Fibroblast of the conjunctiva (primary cell): ENCODE results near the gene TRIM66.
A peak's percentile ranks its signal among the peaks of the same experiment; 100 is the strongest.
"Not testable (repeated sequence)": the region's sequence is repeated elsewhere in the genome, so short reads cannot be mapped to it uniquely, and the experiment has no call there.

Source experiments
- DNase-seq: peaks from one replicate; pipeline ENCODE4 v3.0.0-alpha.2; 2010; ENCODE audit warnings: low read depth

The TRIM66 gene

GRCh38 chr11:8690374-8691342 lies 8.2 kb upstream of the TRIM66 start:
- no peak for DNase-seq

GRCh38 chr11:8689726-8690255 lies 7.3 kb upstream of the TRIM66 start:
- no peak for DNase-seq

- DNase-seq: peak; percentile 95
Measured at GRCh38 chr11:8688414-8689362, 6.2 kb upstream of the TRIM66 start.

GRCh38 chr11:8686325-8686724 lies 3.9 kb upstream of the TRIM66 start:
- DNase-seq: no peak

GRCh38 chr11:8685820-8686219 lies 3.4 kb upstream of the TRIM66 start:
- no peak for DNase-seq

GRCh38 chr11:8685306-8685705 lies 2.8 kb upstream of the TRIM66 start:
- DNase-seq: no peak

- no peak for DNase-seq
Measured at GRCh38 chr11:8684600-8685290, 2.3 kb upstream of the TRIM66 start.

GRCh38 chr11:8683115-8683807 lies 796 bp upstream of the TRIM66 start:
- DNase-seq: no peak

- DNase-seq: no peak
Measured at GRCh38 chr11:8681837-8682302, 595 bp downstream of the TRIM66 start.

- DNase-seq: no peak
Measured at GRCh38 chr11:8679006-8679405, 3.5 kb downstream of the TRIM66 start.

- DNase-seq: no peak
Measured at GRCh38 chr11:8676458-8676857, 6.0 kb downstream of the TRIM66 start.

GRCh38 chr11:8674859-8675258 lies 7.6 kb downstream of the TRIM66 start:
- DNase-seq: no peak

GRCh38 chr11:8672346-8672745 lies 10.1 kb downstream of the TRIM66 start:
- no peak for DNase-seq

- peak; percentile 79 for DNase-seq
Measured at GRCh38 chr11:8671651-8672062, 10.8 kb downstream of the TRIM66 start.

GRCh38 chr11:8671193-8671612 lies 11.3 kb downstream of the TRIM66 start:
- DNase-seq: peak; percentile 95

- not testable (repeated sequence) for DNase-seq
Measured at GRCh38 chr11:8670081-8670480, 12.4 kb downstream of the TRIM66 start.

- no peak for DNase-seq
Measured at GRCh38 chr11:8665222-8665621, 17.2 kb downstream of the TRIM66 start.

GRCh38 chr11:8661001-8661795 lies 21.3 kb downstream of the TRIM66 start:
- no peak for DNase-seq

- peak; percentile 65 for DNase-seq
Measured at GRCh38 chr11:8658321-8659057, 24.0 kb downstream of the TRIM66 start.
